GM19328 (cell line): ENCODE measurements around the gene SLC26A6.

Experiments
- ATAC-seq: cut with Tn5 transposase; IDR thresholded peaks from one replicate; pipeline ENCODE4 v1.9.1; 2021; ENCODE audit warnings: mild to moderate bottlenecking, moderate library complexity; ENCODE audit not compliant: unreplicated experiment

The SLC26A6 gene

DNA sequence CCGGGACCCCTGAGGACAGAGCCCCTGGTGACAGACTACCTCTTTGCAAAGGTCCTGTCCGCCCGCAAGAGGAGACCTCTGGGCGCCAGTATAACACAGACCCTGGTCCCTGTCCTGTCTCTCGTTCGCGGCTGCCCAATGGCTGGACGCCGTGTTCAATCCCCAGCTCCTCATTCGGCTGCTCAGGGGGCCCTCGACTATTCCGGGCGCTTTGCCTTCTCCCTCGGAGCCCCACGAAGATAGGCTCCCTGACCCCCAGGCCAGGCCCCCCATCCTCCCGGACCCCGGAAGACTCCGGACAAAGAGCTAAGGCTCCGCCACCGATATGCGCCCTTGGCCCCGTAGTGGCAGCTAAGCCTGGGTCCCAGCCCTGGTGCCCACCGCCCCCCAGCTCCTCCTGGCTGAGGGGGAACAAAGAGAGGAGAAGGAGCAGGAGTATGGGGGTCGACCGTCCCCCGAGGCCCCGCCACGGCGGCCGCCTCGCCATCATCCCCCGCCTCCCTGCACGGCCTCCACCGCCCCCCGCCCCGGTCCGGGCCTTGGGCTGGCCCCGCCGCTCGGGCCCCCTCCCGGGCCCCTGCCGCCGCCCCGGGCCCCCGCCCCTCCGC is 27.0 kb upstream of the SLC26A6 start:
- no peak for ATAC-seq

DNA sequence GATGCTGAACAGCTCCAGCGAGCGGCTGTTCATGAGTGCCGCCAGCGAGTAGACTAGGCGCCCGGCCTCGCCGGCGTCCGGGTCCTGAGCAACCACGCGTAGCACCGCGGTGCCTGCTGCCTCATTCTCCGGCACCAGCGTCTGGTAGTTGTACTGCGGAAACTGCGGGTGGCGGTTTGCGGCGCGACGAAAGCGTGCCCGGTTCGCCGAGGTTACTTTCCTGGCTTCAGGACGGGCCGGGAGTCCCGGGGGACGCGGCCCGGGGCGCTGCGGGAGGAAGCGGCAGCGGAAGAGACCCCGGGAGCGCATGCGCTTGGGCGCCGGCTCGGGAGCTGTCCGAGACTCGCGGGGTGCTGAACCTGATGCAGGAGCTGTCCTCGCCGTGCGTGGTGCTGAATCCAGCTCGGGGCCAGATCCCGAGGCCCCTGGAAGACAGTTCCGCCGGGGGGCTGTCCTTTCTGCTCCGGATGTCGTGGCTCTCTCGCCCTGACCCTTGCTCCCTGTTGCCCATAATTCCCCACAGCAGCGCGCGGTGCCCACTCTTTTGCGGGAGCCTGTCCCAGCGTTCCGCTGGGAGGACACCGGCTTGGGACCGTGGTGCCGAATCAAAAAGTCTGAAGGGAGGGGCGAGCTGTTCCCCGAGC is 26.4 kb upstream of the SLC26A6 start:
- ATAC-seq, result no peak

- ATAC-seq, result no peak
These were observed 25.6 kb upstream of the SLC26A6 start for GRCh38 chr3:48660800-48661400.

GRCh38 chr3:48656841-48657281 is 21.6 kb upstream of the SLC26A6 start:
- ATAC-seq, result no peak

DNA sequence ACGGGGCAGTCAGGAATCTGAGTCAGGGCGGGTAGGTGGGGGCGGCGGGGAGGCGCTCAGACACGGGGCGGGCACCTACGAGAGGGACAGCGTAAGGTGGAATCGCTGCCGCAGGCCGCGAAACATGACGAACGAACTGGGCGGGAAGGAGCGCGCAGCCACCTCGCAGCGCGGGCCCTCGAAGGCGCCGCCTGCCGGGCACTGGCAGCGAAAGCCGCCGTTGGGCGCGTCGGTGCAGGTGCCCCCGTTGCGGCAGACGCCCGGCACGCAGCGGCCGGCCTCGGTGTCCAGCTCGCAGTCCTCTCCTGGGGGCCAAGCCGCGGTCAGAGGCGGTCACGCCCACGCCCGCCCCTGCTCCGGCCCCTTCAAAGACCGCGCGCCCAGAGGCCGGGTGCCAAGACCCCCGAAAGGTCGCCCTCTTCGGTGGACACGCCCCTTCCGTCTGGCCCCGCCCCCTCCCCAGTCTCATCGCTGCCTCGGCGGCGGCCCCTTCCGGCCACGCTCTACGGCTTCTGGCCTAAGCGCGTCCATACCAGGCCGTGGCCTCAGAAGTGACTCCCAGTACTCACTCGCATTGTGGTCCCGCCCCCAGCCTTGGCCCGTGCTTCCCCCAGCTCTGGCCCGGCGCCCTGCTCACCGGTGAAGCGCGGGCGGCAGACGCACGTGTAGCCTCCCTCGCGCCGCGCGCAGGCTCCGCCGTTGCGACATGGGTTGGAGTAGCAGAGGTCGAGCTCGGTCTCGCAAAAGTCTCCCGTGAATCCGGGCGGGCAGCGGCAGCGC is 21.0 kb upstream of the SLC26A6 start:
- no peak for ATAC-seq

- no peak for ATAC-seq
These were observed 20.3 kb upstream of the SLC26A6 start for GRCh38 chr3:48655606-48656005.

- no peak for ATAC-seq
These were observed 19.8 kb upstream of the SLC26A6 start for GRCh38 chr3:48655063-48655462.

DNA sequence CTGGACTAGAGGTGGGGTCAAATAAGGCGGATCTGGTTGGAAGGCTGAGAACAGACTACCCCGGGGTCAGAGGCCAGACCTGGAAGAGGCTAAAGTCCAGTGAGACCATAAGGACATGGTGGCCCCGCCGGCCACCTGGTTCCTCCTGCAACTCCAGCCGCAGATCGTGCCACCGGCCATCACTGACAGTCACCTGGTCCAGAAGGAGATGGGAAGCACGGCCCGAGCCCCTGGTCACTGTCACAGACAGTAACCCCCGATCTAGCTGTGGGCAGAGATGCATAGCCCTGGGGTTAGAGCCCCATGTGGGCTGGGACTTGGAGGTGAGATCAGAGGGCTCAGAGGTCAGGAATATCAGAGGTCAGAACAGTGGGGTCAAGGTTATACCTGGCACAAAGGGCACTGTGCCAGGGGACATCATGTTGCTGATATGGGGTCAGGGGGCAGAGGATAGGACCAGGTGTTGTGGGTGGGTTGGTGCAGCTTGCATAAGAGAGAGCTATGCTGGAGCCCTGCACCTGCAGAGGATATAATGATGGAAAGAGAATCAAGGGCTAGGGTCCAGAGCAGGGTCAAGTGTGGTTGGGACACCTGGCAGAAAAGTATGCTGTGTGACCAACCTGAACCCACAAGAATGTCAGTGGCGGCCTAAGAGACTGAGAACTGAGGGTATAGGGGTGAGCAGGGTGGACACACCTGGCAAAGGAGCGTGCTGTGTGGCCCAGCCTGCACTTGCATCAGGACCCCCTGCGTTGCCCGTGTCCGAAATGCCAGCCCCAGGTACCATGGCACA is 17.9 kb upstream of the SLC26A6 start:
- no peak for ATAC-seq

DNA sequence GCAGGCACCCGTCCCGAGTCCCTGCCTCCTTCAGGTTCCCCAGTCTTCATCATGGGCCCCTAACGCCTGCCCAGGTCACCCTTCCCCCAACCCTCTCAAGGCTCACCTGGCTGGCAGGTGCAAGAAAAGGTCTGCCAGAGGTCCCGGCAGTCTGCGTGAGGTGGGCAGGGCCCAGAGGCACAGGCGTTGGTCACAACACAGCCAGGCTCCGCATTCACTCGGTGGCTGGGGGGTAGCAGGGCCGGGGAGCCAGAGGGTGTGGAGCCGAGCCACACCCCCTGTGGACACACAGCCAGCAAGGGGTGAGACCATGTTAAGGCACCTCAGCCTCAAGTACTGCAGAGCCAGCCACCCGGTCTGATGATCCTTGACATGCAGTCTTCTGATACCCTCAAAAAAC is 16.5 kb upstream of the SLC26A6 start:
- ATAC-seq, result no peak

- ATAC-seq, result no peak
These were observed 15.5 kb upstream of the SLC26A6 start for GRCh38 chr3:48650723-48651122.

GRCh38 chr3:48648188-48648850 is 13.1 kb upstream of the SLC26A6 start:
- ATAC-seq, result no peak

GRCh38 chr3:48647714-48648113 is 12.5 kb upstream of the SLC26A6 start:
- ATAC-seq, result no peak

- ATAC-seq, result no peak
These were observed 9.9 kb upstream of the SLC26A6 start for GRCh38 chr3:48644898-48645760.

GRCh38 chr3:48642605-48643004 is 7.3 kb upstream of the SLC26A6 start:
- ATAC-seq, result no peak

DNA sequence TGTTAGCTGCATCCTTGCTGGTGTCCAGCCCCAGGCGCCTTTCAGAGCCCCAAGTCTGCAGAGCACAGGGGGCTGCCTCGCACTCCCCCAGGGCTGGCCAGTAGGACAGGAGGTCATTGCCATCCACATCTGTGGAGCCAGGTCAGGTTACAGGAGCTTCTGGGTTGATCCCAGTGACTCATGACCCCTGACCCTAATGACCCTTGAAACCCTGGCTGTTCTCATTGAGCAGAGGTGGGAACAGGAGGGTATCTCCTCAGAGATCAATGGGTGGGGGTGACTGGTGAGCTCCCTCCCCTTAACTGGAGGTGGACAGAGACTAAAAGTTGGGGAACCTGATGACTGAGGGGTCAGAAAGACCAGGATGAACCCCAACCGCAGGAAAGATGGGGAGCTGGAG is 6.1 kb upstream of the SLC26A6 start:
- no peak for ATAC-seq

GRCh38 chr3:48639944-48640606 is 4.8 kb upstream of the SLC26A6 start:
- no peak for ATAC-seq

DNA sequence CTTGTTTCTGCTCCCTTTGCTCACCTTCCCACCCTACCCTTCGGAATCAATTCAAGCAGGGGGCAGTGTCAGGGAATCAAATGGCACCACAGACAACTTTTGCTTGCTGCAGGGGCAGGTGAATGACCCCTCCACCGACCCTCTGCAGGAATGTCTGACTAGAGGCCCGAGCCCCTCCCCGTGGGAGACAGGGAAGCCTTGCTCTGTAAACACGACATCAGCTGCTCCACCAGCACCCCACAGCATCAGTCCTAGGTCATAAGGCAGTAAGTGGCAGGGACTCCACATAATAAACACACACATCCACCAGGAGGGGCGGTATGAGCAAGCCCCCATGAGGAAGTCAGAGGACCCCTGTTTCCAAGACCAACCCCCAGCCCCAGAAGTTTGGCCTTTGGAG is 2.0 kb upstream of the SLC26A6 start:
- no peak for ATAC-seq

DNA sequence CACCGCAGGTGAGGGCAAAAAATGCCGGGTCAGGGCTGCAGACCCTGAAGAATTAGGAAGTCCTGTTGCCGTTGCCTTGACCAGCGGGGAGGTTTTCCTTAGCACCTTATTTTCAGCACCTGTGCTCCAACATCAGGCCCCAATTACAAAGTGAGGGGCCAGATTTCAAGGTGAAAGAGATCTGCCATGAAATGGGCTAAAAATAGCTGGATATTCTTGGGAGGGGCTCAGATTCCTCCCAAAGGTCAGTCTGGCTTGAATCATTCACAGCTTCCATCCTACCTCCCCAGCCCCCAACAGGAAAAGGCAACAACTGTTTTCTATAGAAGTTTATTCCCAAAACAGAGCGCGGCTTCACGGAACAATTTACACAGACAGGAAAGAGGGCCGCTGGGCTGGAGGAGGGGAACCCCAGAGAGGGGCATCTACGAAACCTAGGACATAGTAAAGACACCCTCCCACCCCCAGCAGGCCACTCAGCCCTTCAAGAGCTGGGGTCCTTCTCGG is 941 bp upstream of the SLC26A6 start:
- no peak for ATAC-seq
